HEK293 (cell line): ENCODE results near the gene MDM2.

Experiments used
- CTCF ChIA-PET: fragments of 350-600 bp; formaldehyde crosslinking; extraction: SDS; loops from one replicate; lab custom pipeline; 2021; ENCODE audit warnings: antibody characterized with exemption; lab: Yijun Ruan, JAX
- POLR2A ChIA-PET: fragments of 300-600 bp; formaldehyde crosslinking; extraction: SDS; loops from one replicate; lab custom pipeline; 2020; ENCODE audit warnings: antibody characterized with exemption, inconsistent platforms; lab: Yijun Ruan, JAX
- H3K27ac ChIP-seq: fragments of 200-500 bp; sonication (Bioruptor generic); 2 replicates; pipeline ENCODE4 v1.5.1; 2014; ENCODE audit warnings: low read depth, low read length, control low read depth, inconsistent platforms; ENCODE audit errors: extremely low read depth
- H3K36me3 ChIP-seq, 2 experiments: fragments of 200-500 bp in 1 of 2; sonication (Bioruptor generic) in 1 of 2; 1 replicate in 1 of 2; 2 replicates in 1 of 2; pipeline ENCODE4 v1.5.1; 2014 to 2017; ENCODE audit warnings: inconsistent platforms in 2 of 2, low read length in 2 of 2; ENCODE audit not compliant: control insufficient read depth in 2 of 2, insufficient read depth in 1 of 2
- H3K4me1 ChIP-seq: fragments of 200-500 bp; sonication (Bioruptor generic); 2 replicates; pipeline ENCODE4 v1.5.1; 2014; ENCODE audit warnings: mild to moderate bottlenecking, low read length, inconsistent platforms; ENCODE audit not compliant: control insufficient read depth, insufficient read depth
- H3K4me3 ChIP-seq: 2 replicates; pipeline ENCODE4 v1.5.1; 2011; ENCODE audit warnings: low read depth, mild to moderate bottlenecking, control low read depth, low read length, moderate library complexity
- H3K9me3 ChIP-seq: fragments of 200-500 bp; sonication (Bioruptor generic); 2 replicates; pipeline ENCODE4 v1.5.1; 2014; ENCODE audit warnings: low read depth, low read length, inconsistent platforms; ENCODE audit not compliant: control insufficient read depth, insufficient read depth
- KLF17 ChIP-seq: fragments of 450-650 bp; formaldehyde crosslinking; IDR thresholded peaks from 2 replicates; pipeline ENCODE4 v1.5.1; 2016; ENCODE audit warnings: missing biosample characterization, missing genetic modification characterization
- PRDM10 ChIP-seq: fragments of 450-650 bp; formaldehyde crosslinking; IDR thresholded peaks from 2 replicates; pipeline ENCODE4 v1.5.1; 2016; ENCODE audit warnings: missing biosample characterization, missing genetic modification characterization
- RBAK ChIP-seq: fragments of 450-650 bp; formaldehyde crosslinking; IDR thresholded peaks from 2 replicates; pipeline ENCODE4 v1.5.1; 2016; ENCODE audit warnings: missing biosample characterization, missing genetic modification characterization
- ZNF121 ChIP-seq: fragments of 450-650 bp; formaldehyde crosslinking; IDR thresholded peaks from 2 replicates; pipeline ENCODE4 v1.5.1; 2016; ENCODE audit warnings: missing biosample characterization, missing genetic modification characterization
- ZNF138 ChIP-seq: fragments of 450-650 bp; formaldehyde crosslinking; IDR thresholded peaks from 2 replicates; pipeline ENCODE4 v1.5.1; 2016; ENCODE audit warnings: missing biosample characterization, missing genetic modification characterization, borderline replicate concordance
- ZNF140 ChIP-seq: fragments of 450-650 bp; formaldehyde crosslinking; IDR thresholded peaks from 2 replicates; pipeline ENCODE4 v1.5.1; 2016; ENCODE audit warnings: missing biosample characterization, missing genetic modification characterization
- ZNF221 ChIP-seq: fragments of 450-650 bp; formaldehyde crosslinking; IDR thresholded peaks from 2 replicates; pipeline ENCODE4 v1.5.1; 2017; ENCODE audit warnings: missing biosample characterization, missing genetic modification characterization, borderline replicate concordance
- ZNF223 ChIP-seq: fragments of 450-650 bp; formaldehyde crosslinking; IDR thresholded peaks from 2 replicates; pipeline ENCODE4 v1.5.1; 2016; ENCODE audit warnings: missing biosample characterization, missing genetic modification characterization
- ZNF362 ChIP-seq: fragments of 450-650 bp; formaldehyde crosslinking; IDR thresholded peaks from 2 replicates; pipeline ENCODE4 v1.5.1; 2016; ENCODE audit warnings: missing biosample characterization, missing genetic modification characterization
- ZNF394 ChIP-seq: fragments of 450-650 bp; formaldehyde crosslinking; IDR thresholded peaks from 2 replicates; pipeline ENCODE4 v1.5.1; 2016; ENCODE audit warnings: missing biosample characterization, missing genetic modification characterization, mild to moderate bottlenecking, moderate library complexity, borderline replicate concordance
- ZNF398 ChIP-seq: fragments of 450-650 bp; formaldehyde crosslinking; IDR thresholded peaks from 2 replicates; pipeline ENCODE4 v1.5.1; 2017; ENCODE audit warnings: missing biosample characterization, missing genetic modification characterization
- ZNF433 ChIP-seq: fragments of 450-650 bp; formaldehyde crosslinking; IDR thresholded peaks from 2 replicates; pipeline ENCODE4 v1.5.1; 2016; ENCODE audit warnings: missing biosample characterization, missing genetic modification characterization, low read depth
- ZNF548 ChIP-seq: fragments of 450-650 bp; formaldehyde crosslinking; IDR thresholded peaks from 2 replicates; pipeline ENCODE4 v1.5.1; 2016; ENCODE audit warnings: missing biosample characterization, missing genetic modification characterization
- ZNF629 ChIP-seq: fragments of 450-650 bp; formaldehyde crosslinking; IDR thresholded peaks from 2 replicates; pipeline ENCODE4 v1.5.1; 2017; ENCODE audit warnings: missing biosample characterization, missing genetic modification characterization
- ZNF768 ChIP-seq: fragments of 450-650 bp; formaldehyde crosslinking; IDR thresholded peaks from 2 replicates; pipeline ENCODE4 v1.5.1; 2018; ENCODE audit warnings: missing biosample characterization, mild to moderate bottlenecking, missing genetic modification characterization
- ZNF776 ChIP-seq: fragments of 450-650 bp; formaldehyde crosslinking; IDR thresholded peaks from 2 replicates; pipeline ENCODE4 v1.5.0; 2017; ENCODE audit warnings: missing biosample characterization, missing genetic modification characterization, borderline replicate concordance
- ZSCAN16 ChIP-seq: fragments of 450-650 bp; formaldehyde crosslinking; IDR thresholded peaks from 2 replicates; pipeline ENCODE4 v1.5.1; 2016; ENCODE audit warnings: missing biosample characterization, missing genetic modification characterization

Gene MDM2

GRCh38 chr12:68759852-68760251 is 48.1 kb upstream of the MDM2 start (continued):
- no peak for TF ChIP-seq ZNF776 (tag by site-specific recombination)

- no peaks in the 10 kb centered on the region for H3K4me1 ChIP-seq
- POLR2A ChIA-PET, result no interaction called here
- no peaks in the 10 kb centered on the region for H3K9me3 ChIP-seq
- no peak for TF ChIP-seq ZNF433
- TF ChIP-seq ZNF629 (tag by site-specific recombination), result no peak
- TF ChIP-seq ZSCAN16 (tag by site-specific recombination), result no peak
- no peak for TF ChIP-seq ZNF121 (tag by site-specific recombination)
- no peak for TF ChIP-seq ZNF548 (tag by site-specific recombination)
- TF ChIP-seq ZNF221 (tag by site-specific recombination), result no peak
- no peak for TF ChIP-seq ZNF138 (tag by site-specific recombination)
- no peak for TF ChIP-seq PRDM10 (tag by site-specific recombination)
- TF ChIP-seq ZNF394 (tag by site-specific recombination), result no peak
- no peak for TF ChIP-seq KLF17
- CTCF ChIA-PET, result no interaction called here
- no peak overlapping the region for H3K4me3 ChIP-seq
- peaks cover 24 to 60% of the 10 kb centered on the region in 2 experiments for H3K36me3 ChIP-seq
- no peak overlapping the region for H3K27ac ChIP-seq
Measured at GRCh38 chr12:68760806-68761441, 47.1 kb upstream of the MDM2 start.

- Histone ChIP-seq H3K9me3 (no peaks in the 10 kb centered on the region), H3K4me1 (no peaks in the 10 kb centered on the region), H3K27ac (no peak overlapping the region), H3K4me3 (no peak overlapping the region), H3K36me3 (peaks cover 28 to 55% of the 10 kb centered on the region in 2 experiments)
- POLR2A ChIA-PET, result no interaction called here
- TF ChIP-seq ZNF768 (tag by site-specific recombination) (no peak), ZNF398 (tag by site-specific recombination) (no peak), ZNF223 (tag by site-specific recombination) (no peak), ZNF140 (tag by site-specific recombination) (no peak), RBAK (tag by site-specific recombination) (no peak), ZNF362 (tag by site-specific recombination) (no peak)
- CTCF ChIA-PET, result no interaction called here
Measured at GRCh38 chr12:68761442-68761812, 46.5 kb upstream of the MDM2 start.
